Spleen (tissue), 7 donors: ENCODE data around the gene STAT3.

ENCODE experiments used
- CTCF ChIP-seq, 11 experiments: fragments of 200-600 bp in 7 of 11; fragments of 450-650 bp in 4 of 11; sonication (generic) in 4 of 11; IDR thresholded peaks in 8 of 11; conservative IDR thresholded peaks in 3 of 11; 1 replicate in 7 of 11; 2 replicates in 4 of 11; pipeline versions ENCODE4 v1.4.0 to v1.8.0; 2016 to 2021; ENCODE audit warnings: antibody characterized with exemption in 11 of 11, inconsistent platforms in 4 of 11, mild to moderate bottlenecking in 1 of 11
- POLR2A ChIP-seq, 3 donors: fragments of 450-650 bp; IDR thresholded peaks; one replicate each; pipeline ENCODE4 v1.5.1; 2017; ENCODE audit warnings: antibody characterized with exemption in 3 of 3, mild to moderate bottlenecking in 1 of 3
- donor health status: DM: no; HTN: no; CAD: no; lungs with moderate emphysema.
- donor health status: DM: no; HTN: no; CAD: no.
- donor health status: DM: no; HTN: no; CAD: no.

DNA sequence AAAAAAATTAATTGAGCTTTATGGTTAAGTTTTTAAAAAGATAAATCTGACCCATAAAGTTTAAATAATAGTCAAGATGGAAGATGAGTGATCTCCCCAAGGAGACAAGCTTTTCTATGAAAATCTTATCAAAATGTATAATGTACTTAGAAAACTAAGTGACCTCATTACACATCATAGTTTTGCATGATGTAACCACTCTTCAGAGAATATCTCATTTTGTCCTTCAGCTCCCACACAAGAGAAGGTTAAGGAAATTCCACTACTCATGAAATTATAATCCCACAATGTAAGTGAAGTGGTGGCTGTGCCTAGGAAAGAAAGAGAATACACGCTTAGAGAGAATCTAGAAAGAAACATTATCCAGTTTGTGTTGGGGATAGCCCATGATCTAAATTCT, 14.3 kb downstream of the STAT3 start:
- TF ChIP-seq CTCF (IDR thresholded peaks at IDR 0.05 in 8 of 11, conservative IDR thresholded peaks at IDR 0.05 in 3 of 11) (no peak), POLR2A (IDR thresholded peaks at IDR 0.05) (no peak)
